Measurements from ENCODE around the gene CDK6. TPM values are rescaled to one million over a fixed set of nuclear protein-coding genes. Genes with fewer than 3 reads are reported as not detected.
A peak's percentile ranks its signal among the peaks of the same experiment; 100 is the strongest.

CDK6 gene
- total and polyA plus RNA-seq, 9 of the 15 experiments (the other 6 are each of a cell fraction or from before 2014, with no cell fraction given) = 7.6 to 109 (median 44.4) TPM

GRCh38 chr7:92754919-92755581 lies 81.3 kb downstream of the CDK6 start (continued):
- no peak for TF ChIP-seq ZFX (CRISPR knock-in tag; IDR thresholded peaks at IDR 0.05)
- TF ChIP-seq DACH1 (IDR thresholded peaks at IDR 0.05; ENCODE audit: partially characterized antibody) = peak; percentile 7
- TF ChIP-seq ELF4 (CRISPR knock-in tag; IDR thresholded peaks at IDR 0.05) = no peak
- TF ChIP-seq NCOR1 (IDR thresholded peaks at IDR 0.05) = peak; percentile 38; the same call in 1 of the 2 replicates
- TF ChIP-seq ZNF217 (CRISPR knock-in tag; IDR thresholded peaks at IDR 0.05) = no peak
- TF ChIP-seq POU5F1 (IDR thresholded peaks at IDR 0.05; ENCODE audit: borderline replicate concordance, low read depth, low read length, partially characterized antibody) = no peak
- TF ChIP-seq IRF2 (CRISPR knock-in tag; IDR thresholded peaks at IDR 0.05) = no peak
- no peak for TF ChIP-seq ZNF764 (CRISPR knock-in tag; IDR thresholded peaks at IDR 0.05; ENCODE audit: low read depth)
- peak in 1 of 2 experiments; percentile 12 for TF ChIP-seq E2F6 (IDR thresholded peaks at IDR 0.05; ENCODE audit: borderline replicate concordance in 1 of 2, extremely low read depth in 1 of 2, insufficient read depth in 1 of 2, insufficient read length in 1 of 2, low read depth in 1 of 2, low read length in 1 of 2, poor library complexity in 1 of 2, severe bottlenecking in 1 of 2)
- TF ChIP-seq PHB2 (IDR thresholded peaks at IDR 0.05; ENCODE audit: low read depth) = no peak
- TF ChIP-seq, protein P1, sequence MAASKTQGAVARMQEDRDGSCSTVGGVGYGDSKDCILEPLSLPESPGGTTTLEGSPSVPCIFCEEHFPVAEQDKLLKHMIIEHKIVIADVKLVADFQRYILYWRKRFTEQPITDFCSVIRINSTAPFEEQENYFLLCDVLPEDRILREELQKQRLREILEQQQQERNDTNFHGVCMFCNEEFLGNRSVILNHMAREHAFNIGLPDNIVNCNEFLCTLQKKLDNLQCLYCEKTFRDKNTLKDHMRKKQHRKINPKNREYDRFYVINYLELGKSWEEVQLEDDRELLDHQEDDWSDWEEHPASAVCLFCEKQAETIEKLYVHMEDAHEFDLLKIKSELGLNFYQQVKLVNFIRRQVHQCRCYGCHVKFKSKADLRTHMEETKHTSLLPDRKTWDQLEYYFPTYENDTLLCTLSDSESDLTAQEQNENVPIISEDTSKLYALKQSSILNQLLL (CRISPR knock-in tag; IDR thresholded peaks at IDR 0.05; ENCODE audit: borderline replicate concordance) = no peak
- TF ChIP-seq GATAD2A (IDR thresholded peaks at IDR 0.05) = no peak
- TF ChIP-seq ZNF239 (CRISPR knock-in tag; IDR thresholded peaks at IDR 0.05) = no peak
- TF ChIP-seq SAFB2 (IDR thresholded peaks at IDR 0.05; ENCODE audit: borderline replicate concordance, low read depth, low read length, severe bottlenecking) = no peak
- no peak for TF ChIP-seq ZNF780A (CRISPR knock-in tag; IDR thresholded peaks at IDR 0.05)
- no peak for TF ChIP-seq CBX2 (IDR thresholded peaks at IDR 0.05; ENCODE audit: insufficient read depth, low read length, poor library complexity, severe bottlenecking)
- TF ChIP-seq KDM5B (IDR thresholded peaks at IDR 0.05; ENCODE audit: insufficient replicate concordance, low read depth, low read length) = no peak
- TF ChIP-seq SP1 (CRISPR knock-in tag; IDR thresholded peaks at IDR 0.05) = no peak
- no peak for TF ChIP-seq PCBP2 (IDR thresholded peaks at IDR 0.05; ENCODE audit: low read depth, low read length, poor library complexity, severe bottlenecking)
- no peak for TF ChIP-seq ARHGAP35 (IDR thresholded peaks at IDR 0.05; ENCODE audit: partially characterized antibody)
- TF ChIP-seq, protein P2, sequence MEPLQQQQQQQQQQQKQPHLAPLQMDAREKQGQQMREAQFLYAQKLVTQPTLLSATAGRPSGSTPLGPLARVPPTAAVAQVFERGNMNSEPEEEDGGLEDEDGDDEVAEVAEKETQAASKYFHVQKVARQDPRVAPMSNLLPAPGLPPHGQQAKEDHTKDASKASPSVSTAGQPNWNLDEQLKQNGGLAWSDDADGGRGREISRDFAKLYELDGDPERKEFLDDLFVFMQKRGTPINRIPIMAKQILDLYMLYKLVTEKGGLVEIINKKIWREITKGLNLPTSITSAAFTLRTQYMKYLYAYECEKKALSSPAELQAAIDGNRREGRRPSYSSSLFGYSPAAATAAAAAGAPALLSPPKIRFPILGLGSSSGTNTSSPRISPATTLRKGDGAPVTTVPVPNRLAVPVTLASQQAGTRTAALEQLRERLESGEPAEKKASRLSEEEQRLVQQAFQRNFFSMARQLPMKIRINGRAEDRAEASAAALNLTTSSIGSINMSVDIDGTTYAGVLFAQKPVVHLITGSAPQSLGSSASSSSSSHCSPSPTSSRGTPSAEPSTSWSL (CRISPR knock-in tag; IDR thresholded peaks at IDR 0.05; ENCODE audit: borderline replicate concordance) = no peak
- no peak for TF ChIP-seq SLC30A9 (CRISPR knock-in tag; IDR thresholded peaks at IDR 0.05)
- TF ChIP-seq SETDB1 (IDR thresholded peaks at IDR 0.05; ENCODE audit: low read length) = no peak
- peak; percentile 49 for TF ChIP-seq SMAD4 (CRISPR knock-in tag; conservative IDR thresholded peaks at IDR 0.05)
- no peak for TF ChIP-seq NFYB (IDR thresholded peaks at IDR 0.05; ENCODE audit: extremely low read depth, insufficient read length)
- no peak for TF ChIP-seq ZNF224 (CRISPR knock-in tag; IDR thresholded peaks at IDR 0.05)

All from K562 (cell line).